GM10248 (cell line): ENCODE results near the gene TFPI2.

ENCODE experiments used
- CTCF ChIA-PET: fragments of 300-600 bp; sonication (Branson Sonifier 250); formaldehyde crosslinking; extraction: SDS; loops from one replicate; lab custom pipeline; 2021; ENCODE audit warnings: antibody characterized with exemption; lab: Yijun Ruan, JAX
- POLR2A ChIA-PET: fragments of 350-650 bp; sonication (Branson Sonifier 250); formaldehyde crosslinking; extraction: SDS; loops from one replicate; lab custom pipeline; 2020; ENCODE audit warnings: antibody characterized with exemption; lab: Yijun Ruan, JAX
- DNase-seq: peaks from one replicate; pipeline ENCODE4 v3.0.0; 2012; ENCODE audit errors: extremely low spot score
- CTCF ChIP-seq: IDR thresholded peaks from 2 replicates; pipeline ENCODE4 v1.5.1; 2012; ENCODE audit warnings: mild to moderate bottlenecking, low read depth; ENCODE audit errors: extremely low read depth, missing control alignments, control extremely low read depth

TFPI2 gene

GRCh38 chr7:93897680-93898079 is 7.1 kb upstream of the TFPI2 start:
- no peak for TF ChIP-seq CTCF
- CTCF ChIA-PET: interaction anchor here (1.6 to 2.1 kb wide), 2 partner anchors 9 to 12 kb away, joined by 6 to 7 read pairs; partner anchors contain the start of gene GNGT1
- POLR2A ChIA-PET: interaction anchor here (0.6 kb wide), 1 partner anchor 1748 kb away, joined by 3 read pairs; no protein-coding TSS in a partner anchor
- DNase-seq: no peak

GRCh38 chr7:93895859-93896600 is 5.5 kb upstream of the TFPI2 start:
- POLR2A ChIA-PET: no interaction called here
- CTCF ChIA-PET: interaction anchor here (1.1 to 1.6 kb wide), 2 partner anchors 11 to 13 kb away, joined by 3 to 6 read pairs; partner anchors contain the start of gene GNGT1
- no peak for TF ChIP-seq CTCF
- no peak for DNase-seq

GRCh38 chr7:93894966-93895640 is 4.5 kb upstream of the TFPI2 start:
- ChIA-PET CTCF (interaction anchor here (1.1 kb wide), 1 partner anchor 14 kb away, joined by 3 read pairs; no protein-coding TSS in a partner anchor), POLR2A (no interaction called here)
- DNase-seq: no peak
- TF ChIP-seq CTCF: no peak

- POLR2A ChIA-PET: no interaction called here
- no peak for DNase-seq
- TF ChIP-seq CTCF: no peak
- CTCF ChIA-PET: interaction anchor here (0.9 kb wide), 1 partner anchor 7 kb away, joined by 3 read pairs; no protein-coding TSS in a partner anchor
Measured at GRCh38 chr7:93894426-93894825, 3.9 kb upstream of the TFPI2 start.

- POLR2A ChIA-PET: no interaction called here
- no peak for TF ChIP-seq CTCF
- CTCF ChIA-PET: interaction anchor here (1.3 kb wide), 1 partner anchor 9 kb away, joined by 3 read pairs; no protein-coding TSS in a partner anchor
- peak; percentile 25 for DNase-seq
Measured at GRCh38 chr7:93890041-93890463, 501 bp downstream of the TFPI2 start.

- ChIA-PET CTCF (interaction anchor here (1.2 to 1.3 kb wide), 2 partner anchors 10 to 24 kb away, joined by 3 read pairs; no protein-coding TSS in a partner anchor), POLR2A (no interaction called here)
- TF ChIP-seq CTCF: no peak
- no peak for DNase-seq
Measured at GRCh38 chr7:93889261-93889660, 1.3 kb downstream of the TFPI2 start.
